NT2/D1 (cell line): Measurements from ENCODE around the gene MRFAP1L1.

Experiments
- DNase-seq: peaks from one replicate; pipeline ENCODE4 v3.0.0-alpha.2; 2011; ENCODE audit warnings: low read depth, low spot score
- H3K27me3 ChIP-seq: 2 replicates; pipeline ENCODE4 v1.6.0; 2011; ENCODE audit warnings: mild to moderate bottlenecking; ENCODE audit not compliant: insufficient read length, insufficient read depth
- H3K36me3 ChIP-seq: 2 replicates; pipeline ENCODE4 v1.6.1; 2011; ENCODE audit warnings: mild to moderate bottlenecking, low read length, mixed read lengths; ENCODE audit not compliant: insufficient read depth, insufficient read length
- H3K4me1 ChIP-seq: 2 replicates; pipeline ENCODE4 v1.5.1; 2011; ENCODE audit not compliant: insufficient read depth, insufficient read length
- H3K4me3 ChIP-seq: 2 replicates; pipeline ENCODE4 v1.5.1; 2011; ENCODE audit warnings: low read depth; ENCODE audit not compliant: insufficient read length
- H3K9ac ChIP-seq: 2 replicates; pipeline ENCODE4 v1.6.0; 2011; ENCODE audit warnings: low read depth; ENCODE audit not compliant: insufficient read length
- H3K9me3 ChIP-seq: 2 replicates; pipeline ENCODE4 v1.5.1; 2011; ENCODE audit warnings: mild to moderate bottlenecking, low read length; ENCODE audit not compliant: insufficient read depth
- SUZ12 ChIP-seq: IDR thresholded peaks from 2 replicates; pipeline ENCODE4 v1.6.1; 2011; ENCODE audit not compliant: insufficient read length, insufficient read depth; ENCODE audit errors: extremely low read depth
- YY1 ChIP-seq: IDR thresholded peaks from 2 replicates; pipeline ENCODE4 v1.6.1; 2011; ENCODE audit not compliant: insufficient read length, insufficient read depth
- ZNF274 ChIP-seq: IDR thresholded peaks from 2 replicates; pipeline ENCODE4 v1.6.1; 2011; ENCODE audit warnings: mild to moderate bottlenecking, low read depth, low read length

MRFAP1L1 gene

DNA sequence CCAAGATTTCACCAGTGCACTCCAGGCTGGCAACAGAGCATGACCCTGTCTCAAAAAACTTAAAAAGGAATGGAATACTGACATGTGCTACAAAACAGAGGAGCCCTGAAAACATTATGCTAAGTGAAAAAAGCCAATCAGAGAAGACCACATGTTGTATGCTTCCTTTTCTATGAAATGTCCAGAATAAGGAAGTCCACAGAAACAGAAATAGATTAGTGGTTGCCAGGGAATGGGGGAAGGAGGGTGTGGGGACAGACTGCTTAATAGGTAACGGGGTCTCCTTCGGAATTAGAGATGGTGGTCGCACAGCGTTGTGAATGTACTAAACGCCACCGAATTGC, 42.8 kb upstream of the MRFAP1L1 start:
- TF ChIP-seq ZNF274 (no peak), SUZ12 (no peak), YY1 (no peak)
- no peaks in the 10 kb centered on the region for H3K27me3 ChIP-seq
- peaks cover 12% of the 10 kb centered on the region; the same call in 1 of the 2 replicates for H3K9me3 ChIP-seq
- no peaks in the 10 kb centered on the region for H3K36me3 ChIP-seq
- H3K4me1 ChIP-seq, result peaks cover 4% of the 10 kb centered on the region
- H3K4me3 ChIP-seq, result no peak overlapping the region
- no peak for DNase-seq
- no peak overlapping the region for H3K9ac ChIP-seq

DNA sequence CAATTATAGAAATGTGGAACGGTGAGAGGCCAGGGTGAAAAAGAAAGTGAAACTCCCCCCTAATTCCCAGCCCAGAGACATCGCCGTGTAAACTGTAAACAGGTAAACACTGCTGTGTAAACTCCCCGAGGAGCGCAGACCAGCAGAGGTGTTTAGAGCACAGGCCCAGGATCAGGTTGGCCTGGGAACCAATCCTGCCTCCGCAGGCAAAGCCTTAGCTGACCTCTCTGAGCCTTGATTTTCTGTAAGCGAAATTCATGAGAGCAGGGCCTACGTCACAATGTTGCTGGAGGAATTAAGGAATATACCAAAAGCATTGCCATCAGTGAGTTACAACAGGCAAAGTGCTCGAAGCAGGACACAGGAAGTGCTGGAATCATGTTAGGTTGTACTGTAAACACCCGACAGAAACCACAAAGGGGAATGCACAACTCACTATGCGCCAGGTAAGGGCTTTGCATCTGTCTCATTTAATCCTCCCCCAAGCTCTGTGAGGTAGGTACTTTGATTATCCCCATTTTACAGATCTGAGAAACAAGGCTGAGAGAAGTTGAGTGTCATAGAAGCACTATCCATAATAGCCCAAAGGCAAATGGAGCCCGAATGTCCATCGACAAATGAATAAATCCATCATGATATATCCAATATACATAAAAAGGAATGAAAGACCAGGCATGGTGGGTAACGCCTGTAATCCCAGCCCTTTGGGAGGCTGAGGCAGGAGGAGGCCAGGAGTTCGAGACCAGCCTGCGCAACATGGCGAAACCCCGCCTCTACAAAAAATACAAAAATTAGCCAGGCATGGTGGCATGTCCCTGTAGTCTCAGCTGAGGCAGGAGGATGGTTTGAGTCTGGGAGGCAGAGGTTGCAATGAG, 42.2 kb upstream of the MRFAP1L1 start:
- no peak overlapping the region for H3K9ac ChIP-seq

GRCh38 chr4:6750286-6751221, 40.9 kb upstream of the MRFAP1L1 start:
- Histone ChIP-seq H3K36me3 (no peaks in the 10 kb centered on the region), H3K9me3 (peaks cover 12% of the 10 kb centered on the region; the same call in 1 of the 2 replicates), H3K4me1 (peaks cover 8% of the 10 kb centered on the region), H3K9ac (peak overlapping the region; percentile 43), H3K27me3 (no peaks in the 10 kb centered on the region), H3K4me3 (no peak overlapping the region)
- no peak for DNase-seq
- TF ChIP-seq SUZ12, result no peak
- no peak for TF ChIP-seq ZNF274
- no peak for TF ChIP-seq YY1

More for the DNA sequence above, 42.2 kb upstream of the MRFAP1L1 start:
- peaks cover 4% of the 10 kb centered on the region for H3K4me1 ChIP-seq
- peaks cover 12% of the 10 kb centered on the region; the same call in 1 of the 2 replicates for H3K9me3 ChIP-seq
- no peak for DNase-seq
- no peak overlapping the region for H3K4me3 ChIP-seq
- H3K27me3 ChIP-seq, result no peaks in the 10 kb centered on the region
- no peaks in the 10 kb centered on the region for H3K36me3 ChIP-seq
- no peak for TF ChIP-seq YY1
- no peak for TF ChIP-seq SUZ12
- TF ChIP-seq ZNF274, result no peak

DNA sequence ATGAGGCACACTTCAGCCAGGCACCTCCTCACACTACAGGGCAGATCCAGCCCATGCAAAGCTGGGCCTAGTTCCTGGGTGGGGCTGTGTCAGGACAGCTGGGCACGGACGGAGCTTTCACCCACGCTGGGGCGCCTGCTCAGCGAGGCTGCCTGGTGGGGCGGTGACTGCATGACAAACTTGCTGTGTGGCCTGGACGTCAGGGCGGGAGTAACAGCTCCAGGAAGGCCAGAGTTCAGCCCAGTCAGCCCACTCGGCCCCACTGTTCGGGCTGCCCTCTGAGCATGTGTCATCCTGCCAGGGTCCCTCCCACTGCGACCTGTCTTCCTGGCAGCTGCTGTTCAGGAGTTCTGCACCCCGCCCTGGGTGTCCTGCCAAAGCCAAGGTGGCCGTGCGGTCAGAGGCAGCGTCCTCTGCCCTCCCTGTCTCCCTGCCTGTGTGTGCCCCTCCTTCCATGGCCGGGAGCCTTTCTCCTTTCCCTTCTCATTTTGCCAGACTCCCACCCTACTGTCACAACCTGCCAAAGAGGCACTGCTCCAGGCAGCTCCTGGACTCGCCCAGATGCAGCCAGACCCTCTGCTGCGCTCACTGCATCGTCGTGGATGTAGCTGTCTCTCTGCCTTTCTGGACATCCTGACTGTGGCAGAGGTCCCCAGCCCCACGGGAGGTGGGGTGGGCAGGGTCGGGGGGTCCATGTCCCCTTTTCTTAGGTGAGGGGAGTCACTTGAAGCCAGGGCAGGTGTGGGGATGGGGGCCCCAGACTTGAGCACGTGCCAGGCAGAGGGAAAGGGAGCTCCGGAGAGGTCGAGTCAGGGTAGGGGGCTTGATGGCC, 39.9 kb upstream of the MRFAP1L1 start:
- TF ChIP-seq YY1, result no peak
- no peak for TF ChIP-seq ZNF274
- TF ChIP-seq SUZ12, result no peak
- Histone ChIP-seq H3K9ac (no peak overlapping the region), H3K27me3 (no peaks in the 10 kb centered on the region), H3K4me3 (no peak overlapping the region), H3K4me1 (peaks cover 8% of the 10 kb centered on the region), H3K9me3 (peaks cover 2% of the 10 kb centered on the region; the same call in 1 of the 2 replicates), H3K36me3 (no peaks in the 10 kb centered on the region)
- no peak for DNase-seq

GRCh38 chr4:6748286-6748685, 38.6 kb upstream of the MRFAP1L1 start:
- Histone ChIP-seq H3K4me3 (no peak overlapping the region), H3K27me3 (no peaks in the 10 kb centered on the region), H3K9ac (no peak overlapping the region), H3K4me1 (peaks cover 8% of the 10 kb centered on the region), H3K36me3 (no peaks in the 10 kb centered on the region), H3K9me3 (no peaks in the 10 kb centered on the region)
- no peak for DNase-seq
- no peak for TF ChIP-seq SUZ12
- TF ChIP-seq ZNF274, result no peak
- no peak for TF ChIP-seq YY1

DNA sequence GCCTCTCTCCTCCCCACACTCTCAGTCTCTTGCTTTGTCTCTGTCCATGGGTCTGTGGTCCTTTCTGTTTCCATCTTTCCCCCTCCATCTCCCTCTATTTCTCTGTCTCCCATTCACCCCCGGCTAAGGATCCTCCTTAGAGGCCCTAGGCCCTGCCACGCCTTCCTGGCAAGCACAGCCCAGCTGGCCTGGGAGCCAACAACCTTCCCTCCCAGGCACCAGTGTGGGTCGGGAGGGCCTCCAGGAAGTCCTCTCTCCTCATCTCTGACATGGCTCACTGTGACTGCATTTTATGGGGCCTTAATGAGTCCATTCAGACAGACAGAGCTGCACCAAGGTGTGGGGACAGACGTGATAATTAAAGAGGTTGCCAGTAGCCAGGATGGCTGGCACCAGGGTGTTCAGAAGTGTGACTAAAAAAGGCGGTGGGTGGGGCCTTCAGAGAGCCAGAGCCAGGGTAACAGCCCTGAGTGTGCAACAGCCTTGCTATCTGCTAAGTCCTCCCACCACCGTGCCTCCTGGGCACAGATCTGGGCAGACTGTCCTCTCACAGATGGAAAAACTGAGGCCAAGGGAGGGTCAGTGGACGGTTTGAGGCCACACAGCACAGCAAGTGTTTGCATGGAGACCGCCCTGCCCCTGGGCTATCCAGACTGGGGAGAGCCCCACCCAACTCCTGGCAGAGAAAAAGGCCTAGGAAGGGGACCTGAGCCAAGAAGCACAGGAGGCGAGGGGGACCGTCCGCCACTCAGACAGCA, 37.8 kb upstream of the MRFAP1L1 start:
- no peak for DNase-seq
- no peak for TF ChIP-seq SUZ12
- no peak for TF ChIP-seq YY1
- no peak for TF ChIP-seq ZNF274
- H3K4me1 ChIP-seq, result peaks cover 8% of the 10 kb centered on the region
- H3K36me3 ChIP-seq, result no peaks in the 10 kb centered on the region
- no peaks in the 10 kb centered on the region for H3K9me3 ChIP-seq
- H3K4me3 ChIP-seq, result no peak overlapping the region
- H3K9ac ChIP-seq, result no peak overlapping the region
- no peaks in the 10 kb centered on the region for H3K27me3 ChIP-seq
